ENCODE data around the gene MYBBP1A.
"Not testable (repeated sequence)": the region's sequence is repeated elsewhere in the genome, so short reads cannot be mapped to it uniquely, and the experiment has no call there.

Gene MYBBP1A

DNA sequence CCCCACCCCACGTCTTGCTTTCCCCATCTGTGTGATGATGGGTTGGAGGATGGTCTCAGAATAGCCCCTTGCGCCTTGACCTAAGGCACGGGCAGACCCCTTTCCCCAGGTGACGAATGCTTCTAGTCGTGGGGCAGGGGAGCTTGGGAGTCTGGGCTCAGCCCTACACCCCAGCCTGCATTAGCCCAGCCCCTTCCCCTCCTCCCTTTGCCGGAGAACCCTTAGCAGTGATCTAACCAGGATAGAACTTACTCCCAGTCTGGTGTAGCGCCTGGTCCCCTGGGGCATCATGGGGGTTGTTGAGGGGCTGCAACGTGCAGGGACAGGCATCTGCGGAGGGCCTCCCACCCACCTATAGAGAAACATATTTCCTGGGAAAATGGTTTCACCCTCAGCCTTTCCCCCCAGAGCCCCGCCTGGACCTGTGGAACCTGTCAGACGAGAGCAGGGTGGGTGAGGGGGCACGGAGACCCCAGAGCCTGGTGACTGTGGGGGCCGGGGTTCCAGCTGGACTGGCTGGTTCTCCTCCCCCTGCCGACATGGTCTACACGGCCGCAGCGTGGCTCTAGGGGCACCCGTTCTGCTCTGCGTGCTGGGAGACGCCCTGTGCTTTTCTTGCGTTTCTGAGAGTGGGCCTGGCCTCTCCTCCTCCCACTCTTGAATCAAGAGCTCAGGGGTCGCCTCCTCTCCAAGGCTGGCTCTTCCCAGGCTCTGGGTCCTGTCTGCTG, 33.9 kb upstream of the MYBBP1A start:
- in situ Hi-C loops (cut with MboI; ENCODE audit: low sequenced_read_pairs), result no loop called here

DNA sequence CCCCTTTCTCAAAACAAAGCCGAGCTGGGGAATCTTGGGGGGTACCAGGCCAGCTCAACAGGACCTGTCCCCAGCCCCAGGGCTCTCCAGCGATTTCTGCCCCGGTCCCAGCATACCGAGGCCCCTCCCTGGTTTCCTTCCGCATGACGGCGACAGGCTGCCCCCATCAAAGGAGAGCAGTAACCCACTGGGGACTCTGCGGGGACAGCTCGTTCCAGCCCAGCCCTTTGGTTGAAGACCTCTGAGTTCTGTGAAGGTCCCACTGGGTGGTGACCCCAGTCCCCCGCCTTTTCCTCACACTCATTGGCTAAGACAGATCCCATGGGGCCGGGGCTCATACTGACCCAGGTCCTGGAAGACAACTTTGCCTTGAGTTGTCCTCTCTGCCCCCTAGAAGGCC, 33.2 kb upstream of the MYBBP1A start:
- in situ Hi-C loops (cut with MboI; ENCODE audit: low sequenced_read_pairs), result no loop called here

DNA sequence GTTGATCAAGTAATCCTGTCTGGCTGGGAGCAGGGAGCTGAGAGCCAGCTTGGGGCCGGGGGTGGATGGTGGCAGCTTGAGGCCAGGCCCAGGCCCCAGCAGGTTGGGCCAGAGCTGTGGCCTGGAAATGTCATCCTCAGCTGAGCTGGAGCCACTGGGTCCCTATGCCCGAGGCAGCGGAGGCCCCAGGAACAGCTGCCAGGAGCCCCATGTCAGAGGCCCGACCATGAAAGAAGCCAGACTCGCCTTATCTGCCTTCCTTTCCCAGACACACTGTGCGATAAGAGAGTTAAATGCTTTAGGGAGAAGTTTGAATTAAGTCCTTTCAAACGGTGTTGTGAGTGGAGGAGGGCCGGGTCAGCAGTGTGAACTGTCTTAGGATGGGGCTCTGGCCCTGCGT, 32.6 kb upstream of the MYBBP1A start:
- in situ Hi-C loops (cut with MboI; ENCODE audit: low sequenced_read_pairs), result no loop called here

DNA sequence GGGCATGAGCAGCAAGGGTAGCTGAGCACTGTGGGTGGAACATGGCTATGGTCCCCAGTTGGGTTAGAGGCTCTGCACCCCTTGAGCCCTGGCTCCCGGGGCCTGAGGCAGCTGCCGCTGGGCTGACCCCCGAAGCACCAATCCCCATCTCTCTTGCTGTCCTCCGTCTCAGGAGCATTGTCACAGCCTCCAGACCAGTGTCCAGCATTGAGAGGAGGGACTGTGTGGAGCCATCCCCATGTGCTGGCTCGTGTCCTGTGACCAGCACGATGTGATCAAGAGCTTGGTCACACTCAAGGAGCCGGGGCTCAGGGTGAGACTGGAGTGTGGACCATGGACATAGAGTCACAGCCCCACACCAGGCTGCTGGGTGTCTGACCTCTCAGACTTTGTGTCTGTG, 32.0 kb upstream of the MYBBP1A start:
- in situ Hi-C loops (cut with MboI; ENCODE audit: low sequenced_read_pairs), result no loop called here

DNA sequence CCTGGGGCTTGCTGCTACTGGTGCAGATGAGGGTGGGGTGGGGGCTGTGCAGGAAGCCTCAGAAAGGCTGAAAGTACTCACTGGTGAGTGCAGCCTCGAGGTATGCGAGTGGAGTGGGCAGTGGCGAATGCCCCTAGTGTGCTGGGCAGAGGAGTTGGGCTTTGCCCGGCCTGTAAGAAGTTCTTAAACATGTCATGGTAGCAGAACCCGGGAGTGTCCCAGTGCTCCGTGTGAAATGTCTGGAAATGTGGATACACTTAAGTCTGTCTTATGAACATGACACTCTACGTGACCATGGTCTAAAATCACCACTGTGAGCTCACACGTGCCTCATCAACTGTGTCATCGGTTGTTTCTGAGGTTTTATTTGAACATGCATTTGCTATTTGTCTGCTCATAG, 30.9 kb upstream of the MYBBP1A start:
- in situ Hi-C loops (cut with MboI; ENCODE audit: low sequenced_read_pairs), result no loop called here

DNA sequence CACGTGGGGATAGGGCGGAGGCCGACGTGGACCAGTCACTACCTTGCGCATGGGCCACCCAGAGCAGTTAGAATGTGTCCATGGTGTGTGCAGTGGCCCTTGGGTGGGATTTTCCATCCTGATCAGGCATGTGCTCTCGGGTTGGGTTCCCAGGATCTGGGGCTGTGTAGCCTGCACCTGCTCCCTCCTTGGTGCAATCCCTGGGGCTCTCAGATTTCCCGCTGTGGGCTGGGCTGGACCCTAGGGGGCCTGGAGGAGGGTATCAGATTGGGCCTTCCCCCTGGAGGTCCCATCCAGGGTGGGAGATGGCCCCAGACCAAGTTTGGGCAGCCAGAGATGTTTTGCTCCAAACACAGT, 30.4 kb upstream of the MYBBP1A start:
- in situ Hi-C loops (cut with MboI; ENCODE audit: low sequenced_read_pairs), result no loop called here

DNA sequence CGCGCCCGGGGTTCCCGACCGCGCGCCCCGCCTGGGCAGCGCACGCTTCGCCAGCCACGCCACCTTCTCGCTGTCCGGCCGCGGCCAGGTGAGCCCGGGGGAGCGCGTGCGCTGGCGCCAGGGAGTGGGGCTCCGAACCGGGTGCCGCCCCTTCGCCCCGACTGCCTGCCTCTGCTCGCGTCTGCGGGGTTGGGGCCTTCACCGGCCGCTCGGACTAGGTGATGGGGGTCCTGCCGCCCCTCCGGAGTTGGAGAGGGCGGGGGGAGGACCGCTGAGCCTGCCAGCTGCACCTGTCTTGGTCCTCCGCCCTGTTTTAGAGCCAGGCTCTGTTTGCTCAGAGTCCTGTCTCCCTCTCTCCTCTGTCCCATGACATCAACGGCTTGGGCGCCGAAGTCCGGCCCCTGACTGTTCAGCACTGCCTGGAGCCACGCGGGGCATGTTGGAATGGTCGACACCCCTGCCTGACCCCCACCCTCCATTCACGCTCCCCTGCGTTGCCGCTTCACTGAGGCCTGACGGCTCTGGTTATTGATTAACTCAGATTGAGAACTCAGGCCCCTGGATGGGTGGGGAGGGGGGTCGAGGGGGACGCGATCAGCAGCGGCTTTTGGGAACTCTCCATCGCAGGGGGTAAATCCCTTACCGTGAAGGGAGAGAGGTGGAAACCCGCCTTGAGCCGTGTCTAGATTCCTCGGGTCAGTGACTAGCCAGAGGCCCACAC, 29.9 kb upstream of the MYBBP1A start:
- in situ Hi-C loops (cut with MboI; ENCODE audit: low sequenced_read_pairs), result no loop called here

DNA sequence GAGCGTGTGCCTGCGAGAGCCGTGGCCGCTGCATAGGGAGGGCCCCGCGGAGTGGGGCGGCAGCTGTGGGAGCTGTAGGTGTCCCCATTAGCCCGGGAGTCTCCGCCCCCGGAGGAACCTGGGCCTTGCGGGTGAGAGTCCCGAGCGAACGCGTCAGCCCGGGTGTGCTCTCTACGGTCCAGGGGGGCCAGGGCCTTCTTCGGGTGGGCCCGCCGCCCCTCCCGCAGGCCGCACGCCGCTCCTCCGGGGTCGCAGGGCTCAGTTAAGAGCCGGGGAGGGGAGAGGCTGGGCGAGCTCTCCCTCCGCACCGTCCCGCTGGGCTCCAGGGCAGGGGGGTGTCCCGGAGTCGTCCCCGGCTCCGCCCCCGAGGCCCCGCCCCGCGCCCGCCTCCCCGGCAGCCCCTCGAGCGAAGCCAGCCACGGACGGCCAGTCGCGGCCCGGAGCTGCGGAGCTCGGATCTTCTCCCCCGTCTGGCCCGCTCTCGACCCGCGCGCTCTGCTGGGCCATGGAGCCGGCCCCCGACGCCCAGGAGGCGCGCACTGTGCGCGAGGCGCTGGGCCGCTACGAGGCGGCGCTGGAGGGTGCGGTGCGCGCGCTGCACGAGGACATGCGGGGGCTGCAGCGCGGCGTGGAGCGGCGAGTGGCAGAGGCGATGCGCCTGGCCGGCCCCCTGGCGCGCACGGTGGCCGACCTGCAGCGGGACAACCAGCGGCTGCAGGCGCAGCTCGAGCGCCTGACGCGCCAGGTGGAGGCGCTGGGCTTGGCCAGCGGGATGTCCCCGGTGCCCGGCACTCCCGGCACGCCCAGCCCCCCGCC, 29.1 kb upstream of the MYBBP1A start, which contains the start of gene SMTNL2:
Gene SMTNL2 (plus strand): TSS at position 429 of the 816 bp plus-strand sequence. CDS start 77 bp downstream, at position 506.
- in situ Hi-C loops (cut with MboI; ENCODE audit: low sequenced_read_pairs), result no loop called here

DNA sequence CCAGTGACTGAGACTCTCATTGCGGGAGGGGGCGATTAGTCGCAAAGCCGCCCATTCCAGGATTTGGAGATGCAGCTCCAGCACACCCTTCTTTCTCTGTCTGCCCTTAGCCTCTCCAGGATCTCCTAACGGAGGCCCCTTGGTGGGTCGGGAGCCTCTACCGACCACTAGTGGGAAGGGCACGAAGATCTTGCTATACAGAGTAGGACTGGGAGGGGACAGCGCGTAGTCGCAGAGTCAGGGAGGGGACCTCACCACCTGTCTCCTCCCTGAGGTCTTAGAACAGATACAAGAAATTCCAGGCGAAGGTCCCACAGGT, 28.6 kb upstream of the MYBBP1A start:
- in situ Hi-C loops (cut with MboI; ENCODE audit: low sequenced_read_pairs), result no loop called here

DNA sequence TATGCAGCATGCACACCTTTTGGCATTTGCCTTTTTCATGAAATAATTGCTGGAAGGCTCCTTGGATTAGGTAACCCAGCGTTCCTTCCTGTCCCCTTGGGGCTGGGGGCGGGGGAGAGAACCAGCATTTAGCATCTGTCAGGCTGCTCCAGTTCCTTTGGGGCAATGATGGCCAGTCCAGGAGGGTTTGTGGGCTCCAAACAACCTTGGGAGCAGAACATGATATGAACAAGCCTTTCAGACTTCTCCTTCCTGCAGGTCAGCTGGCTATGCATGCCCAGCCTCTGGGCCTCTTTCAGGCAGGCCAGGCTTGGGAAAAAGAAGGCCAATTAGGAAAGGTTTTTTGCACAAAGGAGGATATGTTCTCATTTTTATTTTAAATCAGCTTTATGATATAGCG, 28.0 kb upstream of the MYBBP1A start:
- in situ Hi-C loops (cut with MboI; ENCODE audit: low sequenced_read_pairs), result no loop called here

DNA sequence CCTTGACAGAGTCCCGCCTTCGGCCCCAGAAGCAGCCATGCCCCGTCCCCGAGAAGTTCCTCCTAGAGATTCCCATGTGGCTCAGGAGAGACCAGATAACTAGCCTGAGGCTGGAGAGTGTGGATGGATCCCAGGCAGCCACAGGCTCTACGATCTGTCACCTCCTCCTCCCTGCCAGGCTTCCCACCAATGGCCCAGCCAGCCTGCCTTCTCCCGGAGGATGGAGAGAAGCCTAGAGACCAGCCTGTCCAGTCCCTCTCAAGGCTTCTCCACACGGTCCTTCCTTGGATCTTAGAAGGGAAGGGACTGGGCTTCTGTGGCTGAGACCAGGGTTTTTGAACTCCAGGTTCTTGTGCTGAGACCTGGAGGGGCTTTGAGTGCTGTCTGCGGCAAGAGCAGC, 27.5 kb upstream of the MYBBP1A start:
- in situ Hi-C loops (cut with MboI; ENCODE audit: low sequenced_read_pairs), result no loop called here

DNA sequence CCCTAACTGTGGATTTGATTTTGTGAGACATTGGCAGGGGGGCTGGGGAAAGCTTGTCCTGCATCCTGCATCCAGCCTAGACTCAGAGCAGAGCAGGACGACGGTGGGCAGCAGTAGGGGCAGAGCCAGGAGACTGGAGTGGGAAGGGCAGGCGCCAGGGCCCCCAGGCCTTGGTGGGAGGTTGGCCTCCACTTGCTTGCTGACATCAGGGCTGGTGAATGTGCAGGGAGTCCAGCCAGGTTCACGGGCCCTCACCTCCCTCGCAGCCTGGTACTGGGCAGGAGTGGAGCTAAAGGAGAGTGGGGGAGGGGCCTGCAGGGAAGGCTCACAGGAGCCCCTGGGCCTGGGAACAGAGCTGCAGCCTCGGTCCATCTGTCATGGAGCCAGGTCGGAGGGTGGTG, 26.9 kb upstream of the MYBBP1A start:
- in situ Hi-C loops (cut with MboI; ENCODE audit: low sequenced_read_pairs), result no loop called here

DNA sequence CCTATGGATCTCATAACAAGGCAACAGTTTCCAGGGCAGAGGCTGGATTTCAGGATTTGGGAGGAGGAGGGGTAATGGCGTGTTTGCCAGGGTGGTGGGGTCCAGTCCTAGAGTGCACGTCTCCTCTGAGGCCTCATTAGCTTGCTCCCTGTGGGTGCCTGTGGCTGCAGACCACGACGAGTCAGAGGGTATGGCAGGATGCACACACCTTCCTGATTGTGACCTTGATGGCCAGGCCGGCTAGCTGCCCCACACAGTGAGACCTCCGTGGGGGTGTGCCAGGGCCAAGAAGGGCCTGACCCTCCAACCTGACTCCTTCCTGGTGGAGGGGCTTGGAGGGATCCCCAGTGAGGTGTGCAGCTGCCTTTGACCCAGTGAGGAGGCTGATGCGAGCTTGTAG, 25.1 kb upstream of the MYBBP1A start:
- in situ Hi-C loops (cut with MboI; ENCODE audit: low sequenced_read_pairs), result no loop called here

DNA sequence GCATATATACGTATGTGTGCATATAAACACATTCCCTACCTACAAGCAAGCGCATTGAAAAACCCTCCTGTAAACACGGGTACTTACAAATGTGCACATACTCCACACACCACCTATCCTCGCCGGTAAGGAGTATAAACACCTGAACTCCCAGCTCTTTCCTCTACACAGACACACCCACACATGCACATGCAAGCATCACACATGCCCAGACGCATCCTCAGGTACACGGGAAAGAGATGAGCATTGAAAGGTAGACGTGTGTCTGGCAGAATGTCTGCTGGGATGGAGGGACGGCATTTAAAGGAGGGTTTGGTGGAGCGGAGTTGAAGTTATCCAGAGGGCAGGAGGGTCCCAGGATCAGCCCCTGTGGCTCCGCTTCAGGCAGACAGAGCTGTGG, 24.5 kb upstream of the MYBBP1A start:
- in situ Hi-C loops (cut with MboI; ENCODE audit: low sequenced_read_pairs), result no loop called here

DNA sequence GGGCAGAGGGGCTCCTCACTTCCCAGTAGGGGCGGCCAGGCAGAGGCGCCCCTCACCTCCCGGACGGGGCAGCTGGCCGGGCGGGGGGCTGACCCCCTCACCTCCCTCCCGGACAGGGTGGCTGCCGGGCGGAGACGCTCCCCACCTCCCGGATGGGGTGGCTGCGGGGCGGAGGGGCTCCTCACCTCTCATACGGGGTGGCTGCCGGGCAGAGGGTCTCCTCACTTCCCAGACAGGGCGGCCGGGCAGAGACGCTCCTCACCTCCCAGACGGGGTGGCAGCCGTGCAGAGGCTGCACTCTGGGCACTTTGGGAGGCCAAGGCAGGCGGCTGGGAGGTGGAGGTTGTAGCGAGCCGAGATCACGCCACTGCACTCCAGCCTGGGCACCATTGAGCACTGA, 23.2 kb upstream of the MYBBP1A start:
- in situ Hi-C loops (cut with MboI; ENCODE audit: low sequenced_read_pairs), result not testable (repeated sequence)

DNA sequence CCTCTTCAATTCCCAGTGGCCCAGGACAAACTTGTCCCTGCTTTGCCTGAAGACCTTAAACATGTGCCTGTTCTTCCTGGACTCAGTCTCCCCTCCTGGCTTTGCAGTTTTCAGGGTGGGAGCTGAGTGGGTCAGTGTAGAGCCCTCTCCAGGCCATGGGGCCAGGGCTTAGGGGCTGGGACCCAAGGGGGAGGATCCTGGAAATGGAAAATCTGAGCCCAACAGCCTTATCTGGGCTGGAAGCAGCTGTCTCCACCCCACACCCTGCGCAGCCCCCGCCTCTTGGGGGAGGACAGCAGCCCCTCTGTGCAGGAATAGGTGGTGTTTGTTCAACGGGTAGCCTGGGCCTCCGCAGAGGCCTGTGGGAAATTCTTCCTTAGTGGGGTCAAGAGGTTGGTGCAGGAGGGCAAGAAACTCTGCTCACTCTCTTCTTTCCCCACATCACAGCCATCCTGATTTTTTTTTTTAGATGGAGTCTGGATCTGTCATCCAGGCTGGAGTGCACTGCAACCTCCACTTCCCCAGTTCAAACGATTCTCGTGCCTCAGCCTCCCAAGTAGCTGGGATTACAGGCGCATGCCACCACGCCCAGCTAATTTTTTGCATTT, 22.3 kb upstream of the MYBBP1A start:
- in situ Hi-C loops (cut with MboI; ENCODE audit: low sequenced_read_pairs), result no loop called here

DNA sequence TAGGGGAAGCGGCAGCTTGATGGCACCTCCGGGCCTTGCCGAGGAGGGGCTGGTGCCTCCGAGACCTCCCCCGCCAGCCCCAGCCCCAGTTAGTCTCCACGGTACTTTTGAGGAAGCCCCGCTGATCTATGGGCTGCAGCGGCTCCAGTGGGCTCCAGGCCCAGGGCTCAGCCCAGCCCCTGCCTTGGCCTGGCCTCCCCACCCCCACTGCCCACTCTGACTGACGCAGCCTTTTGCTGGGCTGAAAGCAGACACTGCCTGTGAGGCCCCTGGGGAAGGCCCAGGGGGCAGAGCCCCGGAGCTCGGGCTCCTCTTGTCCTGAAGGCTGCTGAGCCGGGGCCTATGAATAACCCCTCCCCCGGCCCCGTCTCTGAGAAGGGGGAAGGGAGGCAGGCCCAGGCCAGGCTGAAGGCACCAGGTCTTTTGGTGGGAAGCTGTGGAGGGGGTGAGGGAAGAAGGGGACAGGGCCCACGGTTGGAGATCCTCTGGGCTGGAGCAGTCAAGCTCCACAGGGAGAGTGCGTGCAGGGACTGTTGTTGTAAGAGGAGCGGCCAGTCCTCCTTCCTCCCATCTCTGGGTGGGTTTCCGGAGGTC, 21.6 kb upstream of the MYBBP1A start:
- in situ Hi-C loops (cut with MboI; ENCODE audit: low sequenced_read_pairs), result no loop called here

DNA sequence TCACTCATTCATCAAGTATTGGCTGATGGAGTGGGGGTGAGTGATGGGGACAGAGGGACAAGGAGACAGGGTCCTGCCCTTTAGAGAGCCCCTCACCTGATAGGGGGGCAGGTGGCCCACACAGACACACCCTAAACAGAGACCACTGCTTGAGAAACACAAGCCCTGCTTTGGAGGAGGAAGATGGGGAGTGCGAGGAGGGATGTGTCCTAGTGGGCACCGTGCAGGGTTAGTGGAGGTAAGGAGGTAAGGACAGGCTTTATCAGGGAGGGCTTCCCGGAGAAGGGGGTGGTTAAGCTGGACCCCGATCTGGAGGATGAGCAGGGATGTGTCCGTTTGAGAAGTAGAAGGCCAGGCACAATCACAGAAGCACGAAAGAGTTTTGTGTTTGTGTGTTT, 21.0 kb upstream of the MYBBP1A start:
- in situ Hi-C loops (cut with MboI; ENCODE audit: low sequenced_read_pairs), result no loop called here

DNA sequence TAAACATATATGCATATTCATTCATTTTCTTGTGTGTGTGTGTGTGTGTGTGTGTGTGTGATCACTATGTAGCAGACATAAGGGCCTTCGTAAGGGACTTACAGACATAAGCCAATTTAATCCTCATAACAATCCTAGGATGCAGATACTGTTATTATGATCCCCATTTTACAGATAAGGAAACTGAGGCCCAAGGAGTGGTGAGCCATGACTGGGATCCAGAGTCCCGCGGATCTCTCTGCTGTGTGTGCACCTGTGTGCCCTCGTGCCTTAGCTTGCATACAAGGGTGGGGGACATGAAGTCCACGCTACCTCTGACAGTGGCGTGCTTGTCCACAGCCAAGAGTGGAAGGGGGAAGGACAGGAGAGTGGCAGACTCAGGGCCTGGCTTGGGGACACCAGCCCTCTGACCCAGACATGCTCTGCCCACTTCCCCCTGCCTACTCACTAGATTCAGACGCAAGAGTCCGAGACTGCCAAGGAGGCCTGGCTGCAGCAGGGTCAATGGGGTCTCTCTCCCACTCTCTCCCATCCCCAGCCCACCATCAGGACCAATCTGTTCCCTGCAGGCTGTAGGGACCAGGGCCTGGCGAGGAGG, 19.4 kb upstream of the MYBBP1A start:
- in situ Hi-C loops (cut with MboI; ENCODE audit: low sequenced_read_pairs), result no loop called here

DNA sequence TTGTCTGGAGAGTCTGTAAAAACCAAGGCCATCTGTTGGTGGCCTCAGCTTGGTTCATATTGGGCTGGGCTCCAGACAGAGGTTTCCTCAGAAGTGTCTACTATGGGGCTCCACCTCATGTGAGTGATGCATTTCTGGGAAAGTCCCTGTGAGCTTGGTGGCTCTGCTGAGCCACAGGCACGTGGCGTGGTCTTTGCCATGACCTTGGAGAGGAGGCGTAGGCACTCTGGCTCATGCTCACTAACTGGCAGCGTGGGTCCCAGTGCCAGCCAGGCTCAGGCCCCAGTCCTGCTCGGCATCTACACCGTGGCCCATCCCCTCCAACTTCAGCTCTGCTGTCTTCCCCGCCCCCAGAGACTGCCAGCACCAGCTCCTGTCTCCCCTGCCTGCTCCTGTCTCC, 18.5 kb upstream of the MYBBP1A start:
- in situ Hi-C loops (cut with MboI; ENCODE audit: low sequenced_read_pairs), result no loop called here

DNA sequence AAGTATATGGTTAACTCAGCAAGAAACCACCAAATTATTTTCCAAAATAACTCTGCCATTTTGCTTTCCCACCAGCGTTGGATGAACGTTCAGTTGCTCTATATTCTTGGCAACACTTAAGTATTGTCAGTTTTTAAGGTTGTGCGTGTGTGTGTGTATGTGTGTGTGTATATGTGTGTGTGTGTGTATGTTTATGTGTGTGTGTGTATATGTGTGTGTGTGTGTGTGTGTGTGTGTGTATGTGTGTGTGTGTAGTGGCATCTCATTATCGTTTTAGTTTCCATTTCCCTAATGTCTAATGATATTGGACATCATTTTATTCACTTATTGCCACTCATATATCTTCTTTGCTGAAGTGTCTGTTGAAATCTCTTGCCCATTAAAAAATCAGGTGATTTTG, 17.9 kb upstream of the MYBBP1A start:
- in situ Hi-C loops (cut with MboI; ENCODE audit: low sequenced_read_pairs), result no loop called here
